ENCODE results near the gene KRT84.
A peak's percentile ranks its signal among the peaks of the same experiment; 100 is the strongest.
"Not testable (repeated sequence)": the region's sequence is repeated elsewhere in the genome, so short reads cannot be mapped to it uniquely, and the experiment has no call there.

Gene KRT84

GRCh38 chr12:52410589-52411248, 25.3 kb upstream of the KRT84 start:
- DNase-seq: not testable (repeated sequence)

- no peak for DNase-seq
These were observed 22.5 kb upstream of the KRT84 start for GRCh38 chr12:52407918-52408317.

GRCh38 chr12:52405922-52406385, 20.5 kb upstream of the KRT84 start, which contains the start of gene KRT82:
TSS of gene KRT82 (minus strand) at chr12:52406335. CDS start at chr12:52406277, 58 bp downstream.
- no peak for DNase-seq

GRCh38 chr12:52404951-52405350, 19.5 kb upstream of the KRT84 start:
- no peak for DNase-seq

GRCh38 chr12:52403561-52403960, 18.1 kb upstream of the KRT84 start:
- DNase-seq: no peak

GRCh38 chr12:52402873-52403540, 17.6 kb upstream of the KRT84 start:
- DNase-seq: no peak

GRCh38 chr12:52402377-52402776, 16.9 kb upstream of the KRT84 start:
- no peak for DNase-seq

- DNase-seq: no peak
These were observed 16.5 kb upstream of the KRT84 start for GRCh38 chr12:52401926-52402325.

- DNase-seq: no peak
These were observed 16.1 kb upstream of the KRT84 start for GRCh38 chr12:52401526-52401925.

- no peak for DNase-seq
These were observed 15.5 kb upstream of the KRT84 start for GRCh38 chr12:52400906-52401305.

- DNase-seq: no peak
These were observed 14.3 kb upstream of the KRT84 start for GRCh38 chr12:52399756-52400155.

- DNase-seq: no peak
These were observed 12.7 kb upstream of the KRT84 start for GRCh38 chr12:52398176-52398575.

- DNase-seq: no peak
These were observed 11.2 kb upstream of the KRT84 start for GRCh38 chr12:52396656-52397055.

GRCh38 chr12:52395761-52396434, 10.4 kb upstream of the KRT84 start:
- DNase-seq: no peak

GRCh38 chr12:52394836-52395405, 9.5 kb upstream of the KRT84 start:
- no peak for DNase-seq

- DNase-seq: no peak
These were observed 7.1 kb upstream of the KRT84 start for GRCh38 chr12:52392465-52393007.

GRCh38 chr12:52391618-52392002, 6.2 kb upstream of the KRT84 start:
- DNase-seq: no peak

GRCh38 chr12:52390739-52391617, 5.5 kb upstream of the KRT84 start:
- peak; percentile 16 for DNase-seq

- no peak for DNase-seq
These were observed 4.1 kb upstream of the KRT84 start for GRCh38 chr12:52389313-52390207.

GRCh38 chr12:52387859-52388258, 2.4 kb upstream of the KRT84 start:
- DNase-seq: no peak

- DNase-seq: no peak
These were observed 2.1 kb downstream of the KRT84 start for GRCh38 chr12:52383331-52383730.
